Superior temporal gyrus (tissue), 1 donor: ENCODE data around the gene MAN1C1.
A peak's percentile ranks its signal among the peaks of the same experiment; 100 is the strongest.
"Not testable (repeated sequence)": the region's sequence is repeated elsewhere in the genome, so short reads cannot be mapped to it uniquely, and the experiment has no call there.

Source experiments
- DNase-seq: peaks from one replicate; pipeline ENCODE4 v3.0.0-alpha.2; 2016; ENCODE audit errors: extremely low spot score

Gene MAN1C1

DNA sequence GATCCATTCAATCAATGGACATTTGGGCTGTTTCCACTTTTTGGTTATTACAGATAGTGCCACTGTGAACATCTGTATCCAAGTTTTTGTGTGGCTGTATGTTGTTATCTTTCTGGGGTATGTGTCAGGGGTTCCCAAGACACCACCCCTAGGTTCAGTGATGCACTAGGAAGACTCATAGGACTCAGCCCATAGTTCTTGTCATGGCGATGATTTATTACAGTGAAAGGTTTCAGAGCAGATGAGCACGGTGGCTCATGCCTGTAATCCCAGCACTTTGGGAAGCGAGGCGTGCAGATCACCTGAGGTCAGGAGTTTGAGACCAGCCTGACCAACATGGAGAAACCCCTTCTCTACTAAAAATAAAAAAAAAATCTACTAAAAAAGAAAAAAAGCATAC, 64.1 kb downstream of the MAN1C1 start:
- no peak for DNase-seq

DNA sequence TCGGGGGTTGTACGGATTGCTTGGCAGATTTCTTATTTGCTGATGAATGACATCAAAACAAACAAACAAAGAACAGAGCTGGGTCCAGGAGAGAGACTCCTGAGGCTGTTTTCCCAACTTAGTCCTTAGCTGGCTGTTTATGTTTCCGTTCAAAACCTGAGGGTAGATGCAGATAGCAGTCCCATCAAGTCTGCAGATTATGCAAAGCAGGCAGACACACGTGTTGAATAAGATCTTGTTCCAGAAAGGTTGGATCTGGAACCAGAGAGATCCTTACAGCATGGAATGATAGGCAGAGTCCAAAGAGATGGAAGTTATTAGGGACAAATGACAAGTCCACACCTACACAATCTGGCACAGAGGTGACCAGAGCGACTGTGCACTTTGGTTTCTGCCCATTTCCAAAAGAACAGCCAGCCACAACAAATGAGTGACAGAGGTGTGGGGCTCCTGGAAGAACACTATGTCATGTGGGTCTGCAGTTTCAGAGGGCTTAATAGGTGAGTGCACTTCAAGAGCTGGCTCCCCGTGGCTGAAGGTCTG, 65.5 kb downstream of the MAN1C1 start:
- DNase-seq: no peak

DNA sequence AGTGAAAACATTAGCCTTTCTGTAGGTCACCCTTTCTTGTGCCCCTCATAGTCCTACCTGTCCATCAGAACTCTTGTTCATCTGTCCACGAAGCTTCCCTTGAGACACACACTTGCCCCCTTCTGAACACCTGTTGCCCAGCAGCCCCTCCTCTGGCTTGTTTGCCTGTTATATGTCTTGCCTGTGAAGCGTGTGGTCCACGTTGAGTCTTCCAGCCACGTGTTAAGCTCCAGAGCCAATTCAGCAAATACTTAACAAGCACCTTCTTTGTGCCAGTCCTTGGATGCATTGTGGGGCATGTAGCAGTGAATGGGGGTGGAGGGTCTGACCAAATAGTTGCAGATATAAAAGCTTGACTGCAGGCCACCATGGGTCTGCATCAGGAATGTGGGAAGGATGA, 66.6 kb downstream of the MAN1C1 start:
- no peak for DNase-seq

DNA sequence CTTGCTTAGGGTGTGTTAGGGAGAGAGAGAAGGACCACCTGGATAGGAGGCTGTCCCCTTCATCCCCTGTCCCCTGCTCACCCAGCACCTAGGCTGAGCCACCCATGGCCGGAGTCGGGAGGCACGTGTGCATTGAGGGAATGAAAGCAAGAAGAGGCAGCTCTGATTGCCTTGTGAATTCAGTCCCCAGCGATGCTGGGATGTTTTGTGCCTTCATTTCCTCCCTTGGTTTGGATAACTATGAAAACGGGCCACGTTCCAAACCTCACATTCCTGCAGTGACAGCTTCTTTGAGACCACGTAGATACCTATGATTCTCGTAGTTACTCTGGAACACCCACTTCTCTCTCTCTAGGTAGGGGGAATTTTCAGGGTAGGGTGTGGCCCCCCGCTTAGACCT, 67.1 kb downstream of the MAN1C1 start:
- DNase-seq: no peak

DNA sequence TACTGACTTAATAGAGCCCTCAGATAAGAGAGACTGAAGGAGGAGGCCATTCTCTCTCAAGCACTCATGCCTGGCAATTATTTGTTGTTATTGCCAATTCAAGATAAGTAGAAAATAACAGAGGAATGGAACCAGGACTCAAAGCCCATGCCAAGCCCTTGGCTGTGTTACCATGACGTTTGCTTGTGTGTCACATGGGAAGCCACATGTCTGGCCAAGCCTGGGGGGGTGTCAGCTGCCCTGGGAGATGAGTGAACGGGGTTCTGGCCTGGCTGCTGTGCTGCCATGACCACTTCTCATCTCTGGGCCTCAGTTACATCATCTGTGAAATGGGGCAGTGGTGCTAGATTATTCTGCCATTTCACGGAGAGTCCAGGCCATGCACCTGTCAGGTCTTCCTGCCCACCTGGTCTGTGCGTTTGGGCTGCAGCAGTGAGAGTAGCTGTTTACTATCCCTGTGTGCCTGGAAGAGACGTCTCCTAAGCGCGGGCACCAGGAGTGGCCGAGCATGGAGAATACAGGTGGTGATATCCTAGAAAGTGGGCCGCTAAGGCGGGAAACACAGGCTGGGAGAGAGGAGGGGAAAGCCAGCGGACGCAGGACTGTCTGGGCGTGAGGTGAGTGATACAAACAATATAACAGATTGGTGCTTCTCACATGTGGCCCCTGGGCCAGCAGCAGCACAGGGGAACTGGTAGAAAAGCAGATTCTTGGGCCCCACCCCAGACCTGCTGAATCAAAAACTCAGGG, 67.8 kb downstream of the MAN1C1 start:
- DNase-seq: no peak

DNA sequence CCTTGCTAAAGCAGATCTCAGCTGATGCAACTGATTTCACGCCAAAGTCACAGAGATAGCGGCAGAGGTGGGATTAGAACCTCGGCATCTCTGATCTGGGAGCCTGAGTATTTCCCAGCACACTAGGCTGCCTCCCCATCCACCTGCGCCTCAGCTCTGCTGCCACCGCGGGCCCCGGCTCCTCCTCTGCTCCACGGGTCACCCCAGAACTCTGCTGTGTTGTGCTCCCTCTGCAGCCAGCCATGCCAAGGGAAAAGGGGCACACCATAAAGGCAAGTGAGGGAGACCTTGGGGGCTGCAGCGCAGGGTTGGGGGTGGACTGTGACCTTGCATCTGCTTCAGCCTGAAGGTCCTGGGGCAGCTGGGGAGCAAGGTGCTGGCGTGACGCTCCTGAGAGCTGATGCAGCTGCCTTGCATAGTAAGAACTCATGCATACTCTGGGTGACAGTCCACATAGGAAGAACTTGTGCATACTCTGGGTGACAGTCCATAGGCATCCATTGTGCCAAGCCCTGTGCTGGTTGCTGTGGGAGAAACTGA, 68.7 kb downstream of the MAN1C1 start:
- no peak for DNase-seq

DNA sequence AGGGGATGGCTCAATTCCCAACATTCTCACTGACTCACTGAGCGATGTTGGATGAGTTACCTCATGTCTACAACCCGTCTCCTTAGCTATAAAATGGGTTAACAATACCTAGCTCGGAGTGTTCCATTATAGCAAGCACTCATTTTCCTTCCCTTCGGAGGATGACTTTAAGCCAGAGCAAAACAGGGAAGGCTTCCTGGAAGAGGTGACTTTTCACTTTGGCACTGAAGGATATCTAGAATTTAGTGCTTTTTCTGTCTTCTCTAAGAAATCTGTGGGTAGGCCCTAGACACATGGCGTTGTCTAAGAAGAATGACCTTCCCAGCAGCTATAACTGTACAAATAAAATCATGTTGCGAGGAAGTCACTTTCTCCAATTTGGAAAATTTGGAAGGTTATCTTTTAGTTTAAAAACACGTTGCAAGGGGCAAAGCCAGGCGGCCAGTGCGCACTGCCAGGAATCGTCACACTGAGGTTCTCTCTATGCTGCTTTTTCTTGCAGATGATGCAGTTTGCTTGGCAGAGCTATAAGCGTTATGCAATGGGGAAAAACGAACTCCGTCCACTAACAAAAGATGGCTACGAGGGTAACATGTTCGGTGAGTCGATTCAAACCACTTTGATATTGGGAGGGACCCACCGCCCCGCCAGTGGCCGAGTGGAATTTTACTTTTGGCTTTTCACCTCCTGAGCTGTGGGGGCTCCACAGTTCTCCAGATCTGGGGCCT, 69.5 kb downstream of the MAN1C1 start:
- no peak for DNase-seq

DNA sequence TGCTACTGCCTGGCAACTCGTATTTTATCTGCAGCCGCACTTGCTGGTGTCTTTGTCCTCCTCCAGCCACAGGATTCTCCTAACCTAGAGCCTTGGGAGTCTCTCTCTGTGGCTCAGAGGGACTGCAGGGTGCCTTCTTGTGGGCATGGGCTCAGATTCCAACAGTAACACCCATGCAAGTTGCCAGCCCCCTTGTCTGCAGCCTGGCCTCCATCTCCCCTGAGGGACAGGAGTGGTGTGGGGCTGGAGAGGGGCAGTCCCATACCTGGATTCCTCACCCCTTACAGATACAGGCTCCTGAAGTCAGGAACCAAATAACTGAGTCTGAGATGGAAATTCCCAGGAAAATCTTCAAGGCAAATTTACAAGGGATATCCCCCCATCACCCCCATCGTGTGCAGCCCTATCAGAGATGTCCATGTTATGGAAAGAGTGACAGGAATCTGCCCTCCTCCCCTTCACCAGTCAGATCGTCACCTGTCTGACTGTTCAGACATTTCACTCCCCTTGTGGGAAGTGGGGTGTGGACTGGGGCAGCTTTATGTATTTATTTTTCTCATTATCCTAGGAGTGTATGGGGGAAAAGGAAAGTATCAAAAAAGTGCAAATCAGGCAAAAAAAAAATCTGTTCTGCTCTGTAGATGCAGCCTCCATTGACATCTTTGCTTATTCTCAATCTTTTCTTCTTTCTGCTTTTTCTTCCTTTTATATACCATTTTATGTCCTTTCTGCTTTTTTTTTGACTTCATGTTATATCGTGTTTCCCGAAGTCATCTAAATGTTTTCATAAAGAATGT, 70.8 kb downstream of the MAN1C1 start:
- DNase-seq: no peak

DNA sequence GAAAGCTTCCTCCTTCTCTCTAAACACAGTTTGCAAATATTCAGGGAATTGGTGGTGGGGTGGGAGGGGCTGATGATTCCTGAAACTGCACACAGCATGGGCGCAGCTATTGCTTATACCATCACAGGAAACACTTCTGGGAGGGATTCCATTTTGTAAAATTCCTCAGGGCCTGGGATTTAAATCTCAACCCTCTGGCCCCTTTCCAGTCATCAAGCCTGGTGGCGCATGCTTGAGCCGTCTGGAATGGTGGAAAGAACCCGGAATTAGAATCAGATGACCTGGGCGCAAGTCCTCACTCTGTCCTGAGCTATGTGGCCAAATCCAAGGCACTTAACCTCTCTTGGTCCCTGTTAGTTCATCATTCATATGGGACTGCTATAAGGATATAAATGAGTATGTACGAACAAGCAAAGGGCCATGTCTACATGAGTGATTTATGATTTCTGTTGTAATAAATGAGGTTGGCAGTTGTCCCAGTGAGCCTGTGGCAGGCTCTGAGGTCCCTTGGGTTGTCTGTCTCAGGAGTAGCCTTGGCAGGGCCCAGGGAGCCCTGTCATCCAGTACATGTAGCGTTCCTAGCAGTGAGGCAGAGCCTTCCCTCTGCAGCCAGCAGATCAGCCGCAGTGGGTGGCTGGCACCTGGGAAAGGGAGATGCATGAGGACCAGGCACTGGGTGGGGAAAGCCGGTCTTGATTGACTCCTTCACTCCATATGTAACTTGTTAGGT, 72.0 kb downstream of the MAN1C1 start:
- DNase-seq: no peak

DNA sequence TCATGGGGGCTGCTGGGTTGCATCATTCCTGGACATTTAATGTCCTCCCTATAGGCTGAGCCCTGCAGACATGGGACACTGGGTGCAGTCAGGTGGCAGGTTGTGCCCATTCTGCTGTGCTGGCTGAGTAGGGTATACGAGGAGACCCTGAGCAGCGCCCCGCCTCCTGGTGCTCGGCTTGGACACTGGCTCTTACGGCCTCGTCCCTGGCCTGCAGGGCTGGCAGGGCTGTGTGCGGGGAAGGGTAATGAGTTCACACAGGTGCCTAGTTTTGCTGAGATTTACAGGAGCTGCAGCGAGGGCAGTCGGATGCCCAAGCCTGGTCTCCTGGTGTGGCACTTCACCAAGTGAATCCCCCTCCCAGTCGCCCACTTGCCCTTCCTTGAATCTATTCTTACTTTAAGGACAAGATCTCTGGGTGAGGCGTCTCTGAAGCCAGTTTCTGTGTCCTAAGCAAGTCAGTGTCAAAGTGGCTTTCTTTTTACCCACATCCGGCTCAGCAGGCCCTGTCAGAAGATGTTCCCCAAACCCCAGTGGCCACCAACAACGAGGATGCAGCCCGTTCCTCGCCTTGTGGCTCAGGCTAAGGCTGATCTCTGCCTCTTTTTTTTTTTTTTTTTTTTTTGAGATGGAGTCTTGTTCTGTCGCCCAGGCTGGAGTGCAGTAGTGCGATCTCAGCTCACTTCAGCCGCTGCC, 73.2 kb downstream of the MAN1C1 start:
- DNase-seq: no peak

DNA sequence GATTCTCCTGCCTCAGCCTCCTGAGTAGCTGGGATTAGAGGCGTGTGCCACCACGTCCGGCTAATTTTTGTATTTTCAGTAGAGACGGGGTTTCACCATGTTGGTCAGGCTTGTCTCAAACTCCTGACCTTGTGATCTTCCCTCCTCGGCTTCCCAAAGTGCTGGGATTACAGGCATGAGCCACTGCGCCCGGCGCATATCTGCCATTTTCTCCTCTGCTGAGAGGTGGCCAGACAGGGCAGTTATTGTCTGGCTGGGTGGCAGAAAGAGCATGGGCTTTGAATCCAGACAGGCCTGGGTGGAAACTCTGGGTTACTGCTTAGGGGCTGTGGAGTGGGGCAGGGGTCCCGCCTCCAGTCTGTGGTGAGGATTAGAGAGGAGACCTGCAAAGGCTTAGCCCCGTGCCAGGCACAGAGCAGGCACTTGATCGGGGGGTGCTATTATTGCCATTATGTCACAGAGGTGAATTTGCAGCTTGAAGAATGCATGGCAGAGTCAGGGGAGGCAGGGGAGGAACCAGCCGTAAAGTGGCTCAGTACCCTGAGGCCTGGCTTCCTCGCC, 73.9 kb downstream of the MAN1C1 start:
- no peak for DNase-seq

DNA sequence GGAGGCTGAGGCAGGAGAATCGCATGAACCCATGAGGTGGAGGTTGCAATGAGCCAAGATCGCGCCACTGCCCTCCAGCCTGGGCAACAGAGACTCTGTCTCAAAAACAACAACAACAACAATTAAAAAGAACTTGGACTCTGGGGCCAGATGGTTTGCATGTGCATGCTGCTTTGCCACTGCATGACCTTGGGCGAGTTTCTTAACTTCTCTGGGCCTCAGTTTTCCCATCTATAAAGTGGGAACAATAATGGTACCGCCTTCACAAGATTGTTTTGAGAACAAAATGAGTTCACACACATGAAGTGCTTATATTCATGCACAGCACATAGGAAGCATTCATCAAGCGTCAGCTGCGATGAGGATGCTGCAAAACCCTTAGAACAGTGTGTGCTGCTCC, 74.6 kb downstream of the MAN1C1 start:
- DNase-seq: no peak

DNA sequence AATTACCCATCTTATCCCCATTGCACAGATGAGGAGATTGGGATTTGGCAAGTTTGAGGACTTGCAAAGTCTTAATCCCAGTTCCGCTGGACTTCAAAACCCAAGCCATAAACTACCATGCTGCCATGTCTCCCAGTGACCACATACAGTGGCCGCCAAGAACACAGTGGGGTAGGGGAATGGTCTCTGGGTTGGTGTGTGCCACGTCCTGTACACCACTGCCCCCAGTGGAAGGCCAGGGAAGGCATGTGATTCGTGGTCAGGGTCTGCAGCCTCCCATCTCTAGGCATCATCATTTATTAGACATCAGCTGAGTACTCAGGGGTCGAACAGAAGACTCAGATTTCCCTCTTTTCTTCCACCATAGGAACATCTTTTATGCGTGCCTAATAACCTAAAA, 76.0 kb downstream of the MAN1C1 start:
- DNase-seq: no peak

DNA sequence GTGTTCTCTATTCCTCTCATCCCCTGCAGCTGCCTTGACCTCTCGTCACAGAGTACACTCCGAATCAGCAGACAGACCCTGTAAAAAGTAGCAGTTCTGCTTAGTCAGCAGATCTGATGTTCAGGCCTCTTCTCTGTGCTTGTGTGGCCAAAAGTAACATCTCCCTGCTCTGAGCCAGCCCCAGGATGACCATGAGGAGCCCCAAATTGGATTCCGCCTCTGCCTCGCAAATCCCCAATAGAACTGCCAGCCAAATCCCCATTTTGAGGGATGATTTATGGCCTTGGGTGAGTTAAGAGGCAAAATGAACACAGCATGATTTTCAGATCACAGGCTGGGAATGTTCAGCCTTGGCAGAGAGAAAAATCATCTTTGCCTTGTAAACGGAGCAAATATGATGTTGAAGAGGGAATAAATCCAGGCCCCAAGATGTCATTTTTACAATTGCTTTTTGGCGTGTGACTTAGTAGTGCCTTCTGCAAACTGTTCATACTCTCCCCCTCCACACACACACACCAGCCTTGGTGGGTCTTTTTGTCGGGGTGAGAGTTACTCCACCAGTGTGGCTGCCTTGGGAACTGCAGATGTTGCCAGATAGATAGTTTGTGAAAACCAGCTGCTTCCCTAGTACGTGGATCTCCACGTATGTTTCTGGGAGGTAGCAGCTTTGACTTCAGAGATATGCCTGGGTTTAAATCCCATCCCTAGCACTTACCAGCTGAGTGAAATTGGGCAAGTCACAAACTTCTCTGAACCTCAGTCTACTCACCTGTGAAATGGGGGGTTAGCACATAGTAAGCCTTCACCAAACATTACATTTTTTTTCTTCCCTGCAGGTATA, 77.8 kb downstream of the MAN1C1 start:
- no peak for DNase-seq

DNA sequence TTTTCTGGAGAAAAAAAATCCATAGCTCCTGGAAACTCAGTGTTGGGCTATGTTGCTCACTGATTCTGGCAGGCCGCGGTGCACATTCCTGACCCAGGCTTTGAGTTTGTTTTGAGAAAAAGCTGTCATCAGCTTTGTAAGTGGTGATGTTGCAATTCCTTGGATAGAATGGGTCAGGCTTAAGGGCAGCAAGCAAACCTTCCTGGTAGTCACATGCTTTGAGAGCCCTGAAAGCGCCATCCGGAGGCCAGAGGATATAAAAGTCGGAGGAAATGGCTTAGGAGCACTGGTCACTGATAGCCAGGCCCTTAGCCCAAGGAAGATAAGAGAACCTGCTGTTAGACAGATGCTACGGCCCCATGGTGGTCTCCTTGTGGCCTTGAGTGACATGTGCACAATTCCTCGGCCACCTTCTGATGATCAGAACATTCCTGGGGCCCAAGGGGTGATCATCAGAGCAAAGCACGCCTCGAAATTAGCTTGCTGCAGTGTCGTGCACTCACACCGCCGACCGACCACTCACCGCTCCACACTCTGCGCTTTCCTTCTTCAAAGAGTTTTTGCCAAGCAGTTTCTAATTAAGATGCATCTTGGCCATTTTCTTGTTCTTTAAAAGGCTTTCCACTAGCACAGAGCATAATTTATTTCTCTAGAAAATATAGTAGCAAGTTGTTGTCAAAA, 78.6 kb downstream of the MAN1C1 start:
- no peak for DNase-seq

DNA sequence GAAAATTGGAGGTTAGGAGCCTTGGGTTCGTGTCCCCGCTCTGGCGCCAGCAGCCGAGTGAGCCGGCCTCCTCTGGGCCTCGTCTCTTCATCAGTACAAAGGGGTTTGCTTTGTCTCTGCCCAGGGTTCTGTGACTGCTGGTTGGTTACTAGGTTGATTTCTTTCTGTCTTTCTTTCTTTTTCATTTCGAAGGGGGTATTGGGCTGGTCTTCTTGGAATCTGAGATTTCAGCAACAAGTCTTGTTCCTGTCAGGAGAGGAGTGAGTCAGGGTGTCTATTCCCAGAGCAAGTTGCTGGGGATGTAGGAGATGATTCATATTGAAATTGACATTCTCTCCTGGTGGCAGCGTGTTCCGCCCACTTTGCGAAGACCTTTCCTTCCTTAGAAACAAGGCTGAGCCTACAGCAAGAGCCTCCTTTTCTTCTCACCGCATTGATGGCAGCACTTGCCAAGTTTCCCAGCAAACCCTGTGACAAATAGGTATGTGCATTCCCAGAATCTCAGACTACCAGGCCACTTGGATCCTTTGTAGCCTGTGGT, 79.2 kb downstream of the MAN1C1 start:
- peak; percentile 66 for DNase-seq

DNA sequence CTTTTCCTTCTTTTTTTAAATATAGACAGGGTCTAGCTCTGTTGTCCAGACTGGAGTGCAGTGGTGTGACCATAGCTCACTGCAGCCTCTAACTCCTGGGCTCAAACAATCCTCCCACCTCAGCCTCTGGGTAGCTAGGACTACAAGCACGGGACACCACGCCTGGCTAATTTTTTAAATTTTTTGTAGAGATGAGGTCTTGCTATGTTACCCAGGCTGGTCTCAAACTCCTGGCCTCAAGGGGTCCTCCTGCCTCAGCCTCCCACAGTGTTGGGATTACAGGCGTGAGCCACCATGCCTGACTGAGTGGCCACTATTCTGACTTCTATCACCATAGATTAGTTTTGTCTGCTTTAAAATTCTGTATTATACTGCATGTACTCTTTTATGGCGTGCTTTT, 80.1 kb downstream of the MAN1C1 start:
- not testable (repeated sequence) for DNase-seq

DNA sequence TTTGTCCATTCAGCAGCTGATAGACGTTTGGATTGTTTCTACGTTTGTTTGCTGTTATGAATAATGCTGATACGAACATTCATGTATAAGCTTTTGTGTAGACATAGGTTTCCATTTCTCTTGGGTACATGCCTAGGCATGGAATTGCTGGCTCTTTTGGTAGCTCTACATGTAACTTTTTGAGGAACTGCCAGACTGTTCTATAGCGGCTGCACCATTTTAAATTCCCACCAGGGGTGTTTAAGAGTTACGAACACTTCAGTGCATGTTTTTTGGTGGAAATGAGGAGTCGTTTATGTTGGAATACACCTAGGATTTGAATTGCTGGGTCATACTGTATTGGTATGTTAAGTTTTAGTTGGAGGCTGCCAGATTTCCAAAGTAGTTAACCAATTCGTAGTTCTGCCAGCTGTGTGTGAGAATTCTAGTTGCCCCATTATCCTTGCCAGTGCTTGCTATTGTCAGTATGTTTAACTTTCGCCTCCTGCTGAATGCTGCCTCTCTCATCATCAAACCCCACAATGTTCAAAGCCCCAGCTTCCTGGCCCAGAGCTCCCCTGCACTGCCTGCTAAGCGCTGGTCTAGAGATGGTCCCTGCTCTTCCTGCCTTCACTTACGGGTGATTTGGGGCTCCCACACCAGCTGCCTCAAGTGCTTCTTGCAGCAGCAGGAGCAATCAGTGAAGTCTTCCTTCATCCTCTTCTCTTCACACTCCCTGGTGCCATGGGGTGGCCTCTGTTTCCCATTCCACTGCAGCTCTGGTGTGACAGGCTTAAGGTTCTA, 81.0 kb downstream of the MAN1C1 start:
- no peak for DNase-seq
